Measurements from ENCODE around the gene PSTPIP1. TPM values are rescaled to one million over a fixed set of nuclear protein-coding genes. Genes with fewer than 3 reads are reported as not detected.
A peak's percentile ranks its signal among the peaks of the same experiment; 100 is the strongest.

Gene PSTPIP1
- total and polyA plus RNA-seq, 10 of the 15 experiments (the other 5 are each of a cell fraction or from before 2014, with no cell fraction given), result 0.50 to 29.3 (median 14.5) TPM

DNA sequence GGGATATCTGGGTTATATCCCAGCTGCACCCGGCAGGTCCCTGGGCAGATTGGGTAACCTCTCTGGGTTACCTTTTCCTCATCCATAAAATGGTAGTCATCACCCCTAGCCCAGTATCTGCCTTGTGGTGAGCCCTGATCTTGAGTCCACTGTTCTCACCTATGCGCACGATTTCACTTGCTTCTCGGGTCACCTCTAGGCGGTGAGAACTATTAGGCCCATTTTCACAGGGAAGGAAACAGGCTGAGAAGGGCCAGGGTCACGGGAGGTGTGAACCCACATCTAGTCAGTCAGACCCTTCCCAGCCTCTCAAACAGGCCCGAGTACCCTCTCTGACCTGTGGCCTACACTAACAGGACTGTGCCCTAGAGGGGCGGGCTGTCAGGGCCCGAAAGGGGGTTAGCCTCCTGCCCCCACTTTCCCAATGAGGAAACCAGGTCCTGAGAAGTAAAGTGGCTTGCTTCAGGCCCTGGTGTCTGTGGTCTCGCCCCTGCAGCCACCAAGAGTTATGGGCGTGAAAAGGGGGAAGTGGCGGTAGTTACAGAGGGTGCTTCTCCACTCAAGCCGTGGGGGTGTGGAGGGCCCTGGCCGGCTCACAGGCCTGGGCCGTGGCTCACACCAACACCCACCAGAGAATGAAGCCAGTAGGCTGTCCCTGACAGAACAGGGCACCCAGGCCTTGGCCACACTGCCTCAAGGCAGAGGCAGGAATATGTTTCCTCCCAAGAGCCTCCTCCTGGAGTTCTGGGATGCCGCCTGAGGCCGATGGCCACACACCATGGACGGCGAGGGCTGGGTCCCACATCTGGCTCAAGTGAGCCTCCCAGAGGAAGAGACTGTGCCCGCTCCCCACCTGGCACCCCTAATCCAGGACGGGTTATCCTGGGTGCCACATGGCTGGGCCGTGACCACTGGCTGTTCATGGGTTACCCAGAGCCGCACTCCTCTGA, 19.5 kb downstream of the PSTPIP1 start:
- in situ Hi-C loops (cut with MboI) (no loop called here), intact Hi-C loops (cut with micrococcal nuclease; ENCODE audit: unreplicated experiment) (no loop called here)
- peak; percentile 93 for FAIRE-seq
- POLR2A ChIA-PET, result interaction anchor here (1.1 to 2.4 kb wide), 9 partner anchors 8 to 111 kb away, joined by 3 to 14 read pairs (median 6); partner anchors contain the start of gene PSTPIP1
- Histone ChIP-seq H3K4me2 (ENCODE audit: control insufficient read depth, insufficient read depth) (peak overlapping the region; percentile 83), H3K36me3 (ENCODE audit: control insufficient read depth in 2 of 2, insufficient read depth in 2 of 2, low read length in 1 of 2) (no peaks in the 10 kb centered on the region), H3K9ac (ENCODE audit: control insufficient read depth, insufficient read depth, low read length) (peak overlapping the region; percentile 37; the same call in 1 of the 2 replicates), H3K9me3 (replicated peaks; ENCODE audit: control insufficient read depth, insufficient read depth, low read length) (no peaks in the 10 kb centered on the region), H3K4me3 (no peak overlapping the region), H4K20me1 (ENCODE audit: control insufficient read depth, insufficient read depth) (no peaks in the 10 kb centered on the region), H3K4me1 (ENCODE audit: control insufficient read depth, insufficient read depth, low read length) (peaks cover 36% of the 10 kb centered on the region), H3K27ac (ENCODE audit: control insufficient read depth, insufficient read depth) (peak overlapping the region; percentile 66), H2AFZ (ENCODE audit: control insufficient read depth, low read depth, low read length) (peak overlapping the region; percentile 56), H3K79me2 (ENCODE audit: control insufficient read depth, insufficient read depth, low read length) (no peaks in the 10 kb centered on the region), H3K27me3 (replicated peaks in 1 of 2; ENCODE audit: control insufficient read depth in 2 of 2, insufficient read depth in 2 of 2, low read length in 1 of 2) (no peaks in the 10 kb centered on the region)
- RAD21 ChIA-PET (ENCODE audit: unreplicated experiment), result interaction anchor here (1.1 to 15.5 kb wide), 11 partner anchors 8 to 37 kb away, joined by 4 to 259 read pairs (median 10); partner anchors contain the start of gene PSTPIP1
- SMC1A ChIA-PET (ENCODE audit: uncharacterized antibody, unreplicated experiment), result interaction anchor here (1.0 to 22.2 kb wide), 10 partner anchors 8 to 44 kb away, joined by 3 to 375 read pairs (median 10); no protein-coding TSS in a partner anchor
- no peak for DNase-seq (ENCODE audit: low read depth, low spot score)
- no TSS peak for BruUV-seq (replicated peaks)
- CTCF ChIA-PET, result interaction anchor here (1.0 to 6.4 kb wide), 12 partner anchors 9 to 41 kb away, joined by 3 to 57 read pairs (median 8); no protein-coding TSS in a partner anchor
- 52% methylated on average over 23 of the region's 23 CpGs for WGBS (ENCODE audit: insufficient coverage, insufficient replicate concordance, low lambda C conversion rate, missing lambda C conversion rate)
- ATAC-seq, result peak; percentile 78
- TF ChIP-seq, protein P1, sequence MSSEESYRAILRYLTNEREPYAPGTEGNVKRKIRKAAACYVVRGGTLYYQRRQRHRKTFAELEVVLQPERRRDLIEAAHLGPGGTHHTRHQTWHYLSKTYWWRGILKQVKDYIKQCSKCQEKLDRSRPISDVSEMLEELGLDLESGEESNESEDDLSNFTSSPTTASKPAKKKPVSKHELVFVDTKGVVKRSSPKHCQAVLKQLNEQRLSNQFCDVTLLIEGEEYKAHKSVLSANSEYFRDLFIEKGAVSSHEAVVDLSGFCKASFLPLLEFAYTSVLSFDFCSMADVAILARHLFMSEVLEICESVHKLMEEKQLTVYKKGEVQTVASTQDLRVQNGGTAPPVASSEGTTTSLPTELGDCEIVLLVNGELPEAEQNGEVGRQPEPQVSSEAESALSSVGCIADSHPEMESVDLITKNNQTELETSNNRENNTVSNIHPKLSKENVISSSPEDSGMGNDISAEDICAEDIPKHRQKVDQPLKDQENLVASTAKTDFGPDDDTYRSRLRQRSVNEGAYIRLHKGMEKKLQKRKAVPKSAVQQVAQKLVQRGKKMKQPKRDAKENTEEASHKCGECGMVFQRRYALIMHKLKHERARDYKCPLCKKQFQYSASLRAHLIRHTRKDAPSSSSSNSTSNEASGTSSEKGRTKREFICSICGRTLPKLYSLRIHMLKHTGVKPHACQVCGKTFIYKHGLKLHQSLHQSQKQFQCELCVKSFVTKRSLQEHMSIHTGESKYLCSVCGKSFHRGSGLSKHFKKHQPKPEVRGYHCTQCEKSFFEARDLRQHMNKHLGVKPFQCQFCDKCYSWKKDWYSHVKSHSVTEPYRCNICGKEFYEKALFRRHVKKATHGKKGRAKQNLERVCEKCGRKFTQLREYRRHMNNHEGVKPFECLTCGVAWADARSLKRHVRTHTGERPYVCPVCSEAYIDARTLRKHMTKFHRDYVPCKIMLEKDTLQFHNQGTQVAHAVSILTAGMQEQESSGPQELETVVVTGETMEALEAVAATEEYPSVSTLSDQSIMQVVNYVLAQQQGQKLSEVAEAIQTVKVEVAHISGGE (CRISPR knock-in tag; IDR thresholded peaks at IDR 0.05), result no peak
- TF ChIP-seq IKZF2 (IDR thresholded peaks at IDR 0.05) (peak; percentile 87 to 91), ZZZ3 (IDR thresholded peaks at IDR 0.05; ENCODE audit: control insufficient read depth, insufficient read length, low read depth) (no peak), BMI1 (IDR thresholded peaks at IDR 0.05; ENCODE audit: borderline replicate concordance) (no peak), SMAD5 (IDR thresholded peaks at IDR 0.05; ENCODE audit: low read depth) (no peak), SIX5 (IDR thresholded peaks at IDR 0.05; ENCODE audit: low read depth, low read length, severe bottlenecking) (no peak), JUND (IDR thresholded peaks at IDR 0.05; ENCODE audit: low read depth, low read length) (no peak), ESRRA (IDR thresholded peaks at IDR 0.05; ENCODE audit: low read length) (no peak), POLR2AphosphoS5 (IDR thresholded peaks at IDR 0.05; ENCODE audit: low read length) (no peak), ZNF274 (IDR thresholded peaks at IDR 0.05; ENCODE audit: insufficient read depth, insufficient read length) (no peak), CBFB (IDR thresholded peaks at IDR 0.05; ENCODE audit: low read depth) (no peak), RUNX3 (IDR thresholded peaks at IDR 0.05; ENCODE audit: low read length) (peak; percentile 89), MTA3 (IDR thresholded peaks at IDR 0.05; ENCODE audit: borderline replicate concordance, low read length) (no peak; the same call in 1 of the 2 replicates), STAT1 (conservative IDR thresholded peaks at IDR 0.05) (no peak)
- TF ChIP-seq, protein P2, sequence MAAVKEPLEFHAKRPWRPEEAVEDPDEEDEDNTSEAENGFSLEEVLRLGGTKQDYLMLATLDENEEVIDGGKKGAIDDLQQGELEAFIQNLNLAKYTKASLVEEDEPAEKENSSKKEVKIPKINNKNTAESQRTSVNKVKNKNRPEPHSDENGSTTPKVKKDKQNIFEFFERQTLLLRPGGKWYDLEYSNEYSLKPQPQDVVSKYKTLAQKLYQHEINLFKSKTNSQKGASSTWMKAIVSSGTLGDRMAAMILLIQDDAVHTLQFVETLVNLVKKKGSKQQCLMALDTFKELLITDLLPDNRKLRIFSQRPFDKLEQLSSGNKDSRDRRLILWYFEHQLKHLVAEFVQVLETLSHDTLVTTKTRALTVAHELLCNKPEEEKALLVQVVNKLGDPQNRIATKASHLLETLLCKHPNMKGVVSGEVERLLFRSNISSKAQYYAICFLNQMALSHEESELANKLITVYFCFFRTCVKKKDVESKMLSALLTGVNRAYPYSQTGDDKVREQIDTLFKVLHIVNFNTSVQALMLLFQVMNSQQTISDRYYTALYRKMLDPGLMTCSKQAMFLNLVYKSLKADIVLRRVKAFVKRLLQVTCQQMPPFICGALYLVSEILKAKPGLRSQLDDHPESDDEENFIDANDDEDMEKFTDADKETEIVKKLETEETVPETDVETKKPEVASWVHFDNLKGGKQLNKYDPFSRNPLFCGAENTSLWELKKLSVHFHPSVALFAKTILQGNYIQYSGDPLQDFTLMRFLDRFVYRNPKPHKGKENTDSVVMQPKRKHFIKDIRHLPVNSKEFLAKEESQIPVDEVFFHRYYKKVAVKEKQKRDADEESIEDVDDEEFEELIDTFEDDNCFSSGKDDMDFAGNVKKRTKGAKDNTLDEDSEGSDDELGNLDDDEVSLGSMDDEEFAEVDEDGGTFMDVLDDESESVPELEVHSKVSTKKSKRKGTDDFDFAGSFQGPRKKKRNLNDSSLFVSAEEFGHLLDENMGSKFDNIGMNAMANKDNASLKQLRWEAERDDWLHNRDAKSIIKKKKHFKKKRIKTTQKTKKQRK (IDR thresholded peaks at IDR 0.05; ENCODE audit: low read depth, low read length), result no peak
- TF ChIP-seq, protein P3, sequence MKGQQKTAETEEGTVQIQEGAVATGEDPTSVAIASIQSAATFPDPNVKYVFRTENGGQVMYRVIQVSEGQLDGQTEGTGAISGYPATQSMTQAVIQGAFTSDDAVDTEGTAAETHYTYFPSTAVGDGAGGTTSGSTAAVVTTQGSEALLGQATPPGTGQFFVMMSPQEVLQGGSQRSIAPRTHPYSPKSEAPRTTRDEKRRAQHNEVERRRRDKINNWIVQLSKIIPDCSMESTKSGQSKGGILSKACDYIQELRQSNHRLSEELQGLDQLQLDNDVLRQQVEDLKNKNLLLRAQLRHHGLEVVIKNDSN (IDR thresholded peaks at IDR 0.05; ENCODE audit: borderline replicate concordance, extremely low read length, insufficient read depth, low read depth, low read length), result no peak
